Transverse colon (tissue), 3 donors: ENCODE results near the gene TDRD9.

Experiments used
- POLR2A ChIP-seq: fragments of 450-650 bp; IDR thresholded peaks from one replicate; pipeline ENCODE4 v1.6.1; 2016; ENCODE audit warnings: antibody characterized with exemption, mild to moderate bottlenecking, moderate library complexity
- TF ChIP-seq, protein P1 (sequence below), 5 experiments: fragments of 200-600 bp in 3 of 5; fragments of 450-650 bp in 2 of 5; sonication (generic) in 3 of 5; IDR thresholded peaks; 1 replicate in 2 of 5; 2 replicates in 3 of 5; pipeline ENCODE4 v1.5.1; 2016 to 2017; ENCODE audit warnings: antibody characterized with exemption in 5 of 5, inconsistent platforms in 3 of 5, mild to moderate bottlenecking in 2 of 5, moderate library complexity in 1 of 5

GRCh38 chr14:104086661-104087461, 158.6 kb downstream of the TDRD9 start:
- TF ChIP-seq, protein P1, sequence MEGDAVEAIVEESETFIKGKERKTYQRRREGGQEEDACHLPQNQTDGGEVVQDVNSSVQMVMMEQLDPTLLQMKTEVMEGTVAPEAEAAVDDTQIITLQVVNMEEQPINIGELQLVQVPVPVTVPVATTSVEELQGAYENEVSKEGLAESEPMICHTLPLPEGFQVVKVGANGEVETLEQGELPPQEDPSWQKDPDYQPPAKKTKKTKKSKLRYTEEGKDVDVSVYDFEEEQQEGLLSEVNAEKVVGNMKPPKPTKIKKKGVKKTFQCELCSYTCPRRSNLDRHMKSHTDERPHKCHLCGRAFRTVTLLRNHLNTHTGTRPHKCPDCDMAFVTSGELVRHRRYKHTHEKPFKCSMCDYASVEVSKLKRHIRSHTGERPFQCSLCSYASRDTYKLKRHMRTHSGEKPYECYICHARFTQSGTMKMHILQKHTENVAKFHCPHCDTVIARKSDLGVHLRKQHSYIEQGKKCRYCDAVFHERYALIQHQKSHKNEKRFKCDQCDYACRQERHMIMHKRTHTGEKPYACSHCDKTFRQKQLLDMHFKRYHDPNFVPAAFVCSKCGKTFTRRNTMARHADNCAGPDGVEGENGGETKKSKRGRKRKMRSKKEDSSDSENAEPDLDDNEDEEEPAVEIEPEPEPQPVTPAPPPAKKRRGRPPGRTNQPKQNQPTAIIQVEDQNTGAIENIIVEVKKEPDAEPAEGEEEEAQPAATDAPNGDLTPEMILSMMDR (IDR thresholded peaks at IDR 0.05), result no peak
- peak; percentile 14 for TF ChIP-seq POLR2A
